Glutamatergic neuron (in vitro differentiated cells): ENCODE measurements around the gene IFT43. TPM values are rescaled to one million over a fixed set of nuclear protein-coding genes. Genes with fewer than 3 reads are reported as not detected.

Experiments
- DNase-seq: peaks from one replicate; pipeline ENCODE4 v3.0.0; 2022
- H3K27ac Mint-ChIP-seq: one replicate; pipeline ENCODE4 v1.8.0; 2020; ENCODE audit warnings: mild to moderate bottlenecking, mixed read lengths, inconsistent platforms; ENCODE audit not compliant: unreplicated experiment
- H3K27me3 Mint-ChIP-seq: one replicate; pipeline ENCODE4 v1.8.0; 2020; ENCODE audit warnings: mild to moderate bottlenecking, moderate library complexity, mixed read lengths, inconsistent platforms; ENCODE audit not compliant: unreplicated experiment
- H3K36me3 Mint-ChIP-seq: one replicate; pipeline ENCODE4 v1.8.0; 2020; ENCODE audit warnings: mild to moderate bottlenecking, mixed read lengths, inconsistent platforms; ENCODE audit not compliant: unreplicated experiment
- H3K4me1 Mint-ChIP-seq: one replicate; pipeline ENCODE4 v1.8.0; 2020; ENCODE audit warnings: mild to moderate bottlenecking, low read depth, mixed read lengths, inconsistent platforms; ENCODE audit not compliant: unreplicated experiment
- H3K4me3 Mint-ChIP-seq: one replicate; pipeline ENCODE4 v1.8.0; 2020; ENCODE audit warnings: mild to moderate bottlenecking, mixed read lengths, inconsistent platforms; ENCODE audit not compliant: unreplicated experiment
- H3K9me3 Mint-ChIP-seq: one replicate; pipeline ENCODE4 v1.8.0; 2020; ENCODE audit warnings: mild to moderate bottlenecking, moderate library complexity, mixed read lengths, inconsistent platforms; ENCODE audit not compliant: unreplicated experiment
- CTCF ChIP-seq: fragments of 200-600 bp; sonication (generic); IDR thresholded peaks from one replicate; pipeline ENCODE4 v1.5.0; 2021; ENCODE audit not compliant: partially characterized antibody, unreplicated experiment
- total RNA-seq: library from RNA; stranded (reverse); fragmentation: NEBNext Ultra II Directional; extraction: Animal tissue kit (Norgen Biotek cat#: 25700); gene quantifications from one replicate; pipeline ENCODE4 v1.2.1, GENCODE V29; 2021; ENCODE audit not compliant: unreplicated experiment

The IFT43 gene
- total RNA-seq, 1 donor from 2014 or later = 30.2 TPM

- H3K36me3 Mint-ChIP-seq = no peaks in the 10 kb centered on the region
- no peak for DNase-seq
- H3K4me1 Mint-ChIP-seq = peaks cover 34% of the 10 kb centered on the region
- H3K27me3 Mint-ChIP-seq = peaks cover 8% of the 10 kb centered on the region
- H3K4me3 Mint-ChIP-seq = peak overlapping the region; percentile 75
- peak overlapping the region; percentile 22 for H3K27ac Mint-ChIP-seq
- no peak for TF ChIP-seq CTCF
- H3K9me3 Mint-ChIP-seq = peaks cover 6% of the 10 kb centered on the region
Observed at GRCh38 chr14:75983019-75983358, 2.6 kb upstream of the IFT43 start.

DNA sequence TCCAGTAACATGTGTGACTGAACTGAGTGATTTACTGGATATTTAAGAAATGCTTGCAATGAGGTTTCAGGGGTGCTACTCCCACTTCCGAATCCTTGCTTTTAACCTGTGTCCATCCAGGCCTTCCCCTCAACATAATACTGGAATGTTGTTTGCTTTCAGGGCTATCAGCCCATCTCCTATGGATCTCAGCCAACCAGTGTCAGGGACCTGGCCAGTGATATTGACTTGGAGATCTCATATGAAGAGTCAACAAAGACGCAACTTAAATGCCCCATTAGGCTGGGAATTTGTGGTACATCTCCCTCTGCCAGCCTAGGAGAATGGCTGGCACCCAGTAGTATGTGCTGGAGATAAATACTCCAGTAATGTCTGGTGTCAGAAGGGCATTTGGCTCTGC, 889 bp upstream of the IFT43 start:
- DNase-seq = no peak
- TF ChIP-seq CTCF = no peak
- H3K4me3 Mint-ChIP-seq = peak overlapping the region; percentile 79
- peaks cover 23% of the 10 kb centered on the region for H3K4me1 Mint-ChIP-seq
- H3K9me3 Mint-ChIP-seq = peaks cover 6% of the 10 kb centered on the region
- no peak overlapping the region for H3K27ac Mint-ChIP-seq
- H3K27me3 Mint-ChIP-seq = peaks cover 7% of the 10 kb centered on the region
- no peaks in the 10 kb centered on the region for H3K36me3 Mint-ChIP-seq

DNA sequence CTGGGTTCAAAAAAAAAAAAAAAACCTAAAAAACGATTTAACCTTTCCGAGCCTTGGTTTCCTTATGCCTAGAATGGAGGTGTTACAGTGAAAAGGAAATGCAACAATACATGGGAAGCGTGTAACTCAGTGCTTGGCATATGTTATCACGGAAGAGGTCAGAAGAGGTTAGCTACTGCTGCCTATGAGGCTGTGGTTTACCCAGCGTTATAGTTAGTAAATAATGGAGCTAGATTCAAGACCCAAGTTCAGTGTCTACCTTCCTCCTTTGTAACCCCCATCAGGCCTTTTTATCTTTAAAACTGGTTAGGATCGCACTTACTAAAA, 839 bp downstream of the IFT43 start:
- peak overlapping the region; percentile 98 for H3K4me3 Mint-ChIP-seq
- H3K36me3 Mint-ChIP-seq = no peaks in the 10 kb centered on the region
- peak overlapping the region; percentile 73 for H3K27ac Mint-ChIP-seq
- peaks cover 8% of the 10 kb centered on the region for H3K4me1 Mint-ChIP-seq
- DNase-seq = no peak
- H3K27me3 Mint-ChIP-seq = peaks cover 5% of the 10 kb centered on the region
- peaks cover 3% of the 10 kb centered on the region for H3K9me3 Mint-ChIP-seq
- TF ChIP-seq CTCF = no peak

DNA sequence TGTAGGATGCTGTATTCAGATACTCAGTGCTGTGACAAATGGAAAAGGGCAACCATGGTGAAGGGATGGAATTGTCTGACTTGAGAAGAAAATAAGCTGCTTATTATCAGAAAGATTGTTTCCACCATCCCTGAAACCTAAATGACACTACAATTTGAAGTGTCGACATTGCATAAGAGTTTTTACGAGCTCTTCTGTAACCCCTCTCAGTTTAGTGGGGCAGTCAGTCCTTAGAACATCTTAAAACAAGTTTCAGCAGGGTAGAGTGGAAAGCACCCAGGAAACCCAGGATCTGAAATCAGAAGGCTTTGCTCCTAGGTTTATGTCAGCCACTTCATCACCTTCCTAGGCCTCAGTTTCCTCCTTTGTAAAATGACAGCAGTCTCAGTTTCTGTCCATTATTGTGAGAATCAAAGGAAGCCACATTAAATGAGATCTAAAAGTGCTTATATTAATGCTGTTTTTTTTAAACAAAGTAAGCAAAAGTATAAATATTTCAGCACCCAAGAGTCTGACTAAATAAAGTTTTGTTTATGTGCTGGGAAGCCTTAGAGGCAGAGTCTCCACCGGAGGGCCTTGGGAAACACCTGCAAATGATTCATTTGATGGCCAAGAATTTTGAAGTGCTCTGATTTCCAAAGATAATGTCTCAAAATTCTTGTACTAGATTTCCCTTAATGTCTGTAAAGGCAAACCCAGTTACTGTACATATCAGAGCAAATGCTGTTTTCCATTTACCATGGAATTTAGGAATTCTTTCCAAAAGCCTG, 1.8 kb downstream of the IFT43 start:
- no peak for DNase-seq
- TF ChIP-seq CTCF = no peak
- Mint-ChIP-seq H3K36me3 (no peaks in the 10 kb centered on the region), H3K4me1 (peaks cover 4% of the 10 kb centered on the region), H3K4me3 (no peak overlapping the region), H3K27me3 (peaks cover 2% of the 10 kb centered on the region), H3K9me3 (no peaks in the 10 kb centered on the region), H3K27ac (no peak overlapping the region)

GRCh38 chr14:75989134-75989533, 3.6 kb downstream of the IFT43 start:
- Mint-ChIP-seq H3K36me3 (no peaks in the 10 kb centered on the region), H3K27ac (no peak overlapping the region), H3K4me3 (no peak overlapping the region), H3K27me3 (no peaks in the 10 kb centered on the region), H3K9me3 (no peaks in the 10 kb centered on the region), H3K4me1 (peaks cover 4% of the 10 kb centered on the region)
- no peak for TF ChIP-seq CTCF
- DNase-seq = no peak
